ENCODE results near the gene EXOSC5. TPM values are rescaled to one million over a fixed set of nuclear protein-coding genes. Genes with fewer than 3 reads are reported as not detected.

Gene EXOSC5
- total RNA-seq, 2 experiments from 2014 or later = 40.0 to 55.8 TPM

GRCh38 chr19:41352279-41352608 is 44.9 kb downstream of the EXOSC5 start:
- no peaks in the 10 kb centered on the region for H3K9me2 ChIP-seq (ENCODE audit: insufficient read depth, low read length)
- TF ChIP-seq EZH2phosphoT487 (IDR thresholded peaks at IDR 0.05; ENCODE audit: borderline replicate concordance, low read depth, low read length) = no peak
- TF ChIP-seq, protein P1, sequence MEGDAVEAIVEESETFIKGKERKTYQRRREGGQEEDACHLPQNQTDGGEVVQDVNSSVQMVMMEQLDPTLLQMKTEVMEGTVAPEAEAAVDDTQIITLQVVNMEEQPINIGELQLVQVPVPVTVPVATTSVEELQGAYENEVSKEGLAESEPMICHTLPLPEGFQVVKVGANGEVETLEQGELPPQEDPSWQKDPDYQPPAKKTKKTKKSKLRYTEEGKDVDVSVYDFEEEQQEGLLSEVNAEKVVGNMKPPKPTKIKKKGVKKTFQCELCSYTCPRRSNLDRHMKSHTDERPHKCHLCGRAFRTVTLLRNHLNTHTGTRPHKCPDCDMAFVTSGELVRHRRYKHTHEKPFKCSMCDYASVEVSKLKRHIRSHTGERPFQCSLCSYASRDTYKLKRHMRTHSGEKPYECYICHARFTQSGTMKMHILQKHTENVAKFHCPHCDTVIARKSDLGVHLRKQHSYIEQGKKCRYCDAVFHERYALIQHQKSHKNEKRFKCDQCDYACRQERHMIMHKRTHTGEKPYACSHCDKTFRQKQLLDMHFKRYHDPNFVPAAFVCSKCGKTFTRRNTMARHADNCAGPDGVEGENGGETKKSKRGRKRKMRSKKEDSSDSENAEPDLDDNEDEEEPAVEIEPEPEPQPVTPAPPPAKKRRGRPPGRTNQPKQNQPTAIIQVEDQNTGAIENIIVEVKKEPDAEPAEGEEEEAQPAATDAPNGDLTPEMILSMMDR (conservative IDR thresholded peaks at IDR 0.05; ENCODE audit: low read length) = no peak
- H3K79me2 ChIP-seq (ENCODE audit: insufficient read depth, low read depth, low read length) = peaks cover 42% of the 10 kb centered on the region; the same call in 1 of the 2 replicates
- peak overlapping the region; percentile 25 for H3K27ac ChIP-seq (ENCODE audit: low read depth, low read length, poor library complexity, severe bottlenecking)
- H3K4me2 ChIP-seq (ENCODE audit: low read length) = peak overlapping the region; percentile 78
- H3K4me3 ChIP-seq (ENCODE audit: low read depth, low read length, poor library complexity, severe bottlenecking) = peak overlapping the region; percentile 77
- CTCF ChIA-PET (ENCODE audit: unreplicated experiment) = interaction anchor here (1.0 to 1.2 kb wide), 2 partner anchors 11 to 25 kb away, joined by 4 read pairs; no protein-coding TSS in a partner anchor
- no peak for DNase-seq (ENCODE audit: low spot score)
- intact Hi-C loops (cut with micrococcal nuclease; ENCODE audit: unreplicated experiment) = loop anchor here (1.0 to 2.0 kb wide), 3 partner anchors 25 to 89 kb away; partner anchors contain the start of gene CCDC97
- H4K20me1 ChIP-seq (ENCODE audit: insufficient read depth, low read length) = peaks cover 4% of the 10 kb centered on the region
- H3K9me3 ChIP-seq (ENCODE audit: low read length) = no peaks in the 10 kb centered on the region
- POLR2A ChIA-PET = interaction anchor here (0.6 to 1.7 kb wide), 5 partner anchors 10 to 88 kb away, joined by 3 to 7 read pairs (median 4); partner anchors contain the start of gene B9D2
- BruUV-seq (replicated peaks) = no TSS peak
- H2AFZ ChIP-seq (ENCODE audit: low read length) = peak overlapping the region; percentile 22; the same call in 1 of the 2 replicates
- H3K4me1 ChIP-seq (ENCODE audit: insufficient read depth, low read length, poor library complexity, severe bottlenecking) = peaks cover 21% of the 10 kb centered on the region
- H3K36me3 ChIP-seq (ENCODE audit: insufficient read depth, low read length) = peaks cover 32% of the 10 kb centered on the region

DNA sequence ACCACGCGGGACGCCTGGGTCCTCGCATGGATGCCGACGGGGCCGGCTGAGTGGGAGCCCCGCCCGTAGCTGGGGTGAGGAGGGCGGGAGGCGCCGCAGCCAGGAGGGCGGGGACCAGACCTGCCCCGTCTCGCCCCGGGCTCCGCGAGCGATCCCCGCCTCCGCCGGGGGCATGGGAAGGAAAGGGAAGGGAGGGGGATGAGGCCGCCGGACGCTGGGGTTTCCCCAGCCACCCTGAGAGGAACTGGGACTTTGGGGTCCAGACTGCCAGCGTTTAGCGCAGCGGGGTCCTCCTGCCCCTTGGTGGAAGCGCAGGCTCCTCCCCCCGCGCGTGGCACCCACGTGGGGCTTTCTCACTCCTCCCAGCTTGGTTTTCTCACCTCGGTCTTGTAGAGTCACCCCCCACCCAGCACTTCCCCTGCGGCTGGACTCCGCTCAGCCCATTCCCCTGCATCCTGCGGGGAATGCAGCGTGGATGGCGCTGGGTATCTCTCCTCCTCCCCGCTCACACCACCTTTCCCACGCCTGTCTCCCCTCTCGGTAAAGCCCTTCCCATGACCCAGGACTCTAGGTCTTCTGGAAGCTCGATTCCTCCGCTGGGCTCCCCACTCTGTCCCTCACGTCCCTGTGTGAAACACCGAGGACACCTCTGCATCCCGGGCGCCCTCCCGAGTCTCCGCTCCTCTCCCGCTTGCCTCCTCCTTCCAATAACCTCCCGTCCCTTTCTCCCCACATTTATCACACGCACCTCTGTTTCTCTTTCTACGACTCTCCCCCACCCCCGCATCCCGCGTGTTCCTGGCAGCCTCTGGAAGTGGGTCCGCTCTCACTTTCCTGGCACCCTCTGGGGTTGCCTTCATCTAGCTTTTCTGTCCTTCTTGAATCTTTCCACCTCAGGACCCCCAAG is 45.6 kb downstream of the EXOSC5 start:
- CTCF ChIA-PET (ENCODE audit: unreplicated experiment) = no interaction called here
- H3K4me1 ChIP-seq (ENCODE audit: insufficient read depth, low read length, poor library complexity, severe bottlenecking) = peaks cover 21% of the 10 kb centered on the region
- no peak for TF ChIP-seq EZH2phosphoT487 (IDR thresholded peaks at IDR 0.05; ENCODE audit: borderline replicate concordance, low read depth, low read length)
- TF ChIP-seq, protein P1 (conservative IDR thresholded peaks at IDR 0.05; ENCODE audit: low read length) = no peak
- no peaks in the 10 kb centered on the region for H3K9me3 ChIP-seq (ENCODE audit: low read length)
- peak overlapping the region; percentile 78 for H3K4me2 ChIP-seq (ENCODE audit: low read length)
- H2AFZ ChIP-seq (ENCODE audit: low read length) = peak overlapping the region; percentile 25; the same call in 1 of the 2 replicates
- DNase-seq (ENCODE audit: low spot score) = peak; percentile 56
- H3K4me3 ChIP-seq (ENCODE audit: low read depth, low read length, poor library complexity, severe bottlenecking) = peak overlapping the region; percentile 77
- POLR2A ChIA-PET = interaction anchor here (0.6 to 1.7 kb wide), 5 partner anchors 12 to 89 kb away, joined by 3 to 7 read pairs (median 3); partner anchors contain the start of gene B9D2
- peaks cover 4% of the 10 kb centered on the region for H4K20me1 ChIP-seq (ENCODE audit: insufficient read depth, low read length)
- H3K36me3 ChIP-seq (ENCODE audit: insufficient read depth, low read length) = peaks cover 37% of the 10 kb centered on the region
- BruUV-seq (replicated peaks) = no TSS peak
- H3K9me2 ChIP-seq (ENCODE audit: insufficient read depth, low read length) = no peaks in the 10 kb centered on the region
- intact Hi-C loops (cut with micrococcal nuclease; ENCODE audit: unreplicated experiment) = loop anchor here (1.0 to 2.0 kb wide), 3 partner anchors 24 to 89 kb away; partner anchors contain the start of gene CCDC97
- peaks cover 42% of the 10 kb centered on the region; the same call in 1 of the 2 replicates for H3K79me2 ChIP-seq (ENCODE audit: insufficient read depth, low read depth, low read length)
- peak overlapping the region; percentile 25 for H3K27ac ChIP-seq (ENCODE audit: low read depth, low read length, poor library complexity, severe bottlenecking)
